Prostate gland (tissue), 2 donors: ENCODE data around the gene SFSWAP. TPM values are rescaled to one million over a fixed set of nuclear protein-coding genes. Genes with fewer than 3 reads are reported as not detected.

Experiments
- DNase-seq: peaks from one replicate; pipeline ENCODE4 v3.0.0-alpha.2; 2019; ENCODE audit warnings: low spot score
- H3K27ac ChIP-seq, 2 donors: fragments of 200-600 bp; sonication (generic); 2 replicates each; pipeline ENCODE4 v1.5.1; 2017 to 2019
- H3K27me3 ChIP-seq: fragments of 200-600 bp; sonication (generic); replicated peaks from 2 replicates; pipeline ENCODE4 v1.5.1; 2019; ENCODE audit not compliant: insufficient read depth
- H3K36me3 ChIP-seq, 2 donors: fragments of 200-600 bp; sonication (generic); 1 replicate in 1 of 2; 2 replicates in 1 of 2; pipeline versions ENCODE4 v1.5.1 to v1.8.1; 2017 to 2019
- H3K4me1 ChIP-seq: fragments of 200-600 bp; sonication (generic); replicated peaks from 2 replicates; pipeline ENCODE4 v1.5.1; 2019
- H3K4me3 ChIP-seq, 2 donors: fragments of 200-600 bp; sonication (generic); 2 replicates each; pipeline ENCODE4 v1.5.1; 2017 to 2019
- H3K9me3 ChIP-seq: fragments of 200-600 bp; sonication (generic); 2 replicates; pipeline ENCODE4 v1.5.1; 2017
- POLR2A ChIP-seq: fragments of 450-650 bp; IDR thresholded peaks from one replicate; pipeline ENCODE4 v1.6.1; 2016; ENCODE audit warnings: antibody characterized with exemption, mild to moderate bottlenecking
- POLR2AphosphoS5 ChIP-seq: sonication (generic); formaldehyde crosslinking; IDR thresholded peaks from one replicate; pipeline ENCODE4 v1.6.1; 2017; ENCODE audit warnings: antibody characterized with exemption
- WGBS: methylation state at CpG from one replicate; pipeline ENCODE4 v1.1.5; 2018; 5-methylcytosine and 5-hydroxymethylcytosine counted together
- intact Hi-C: fragments of 100-400 bp; cut with DNase I; formaldehyde crosslinking; loops from one replicate; pipeline ENCODE4 v1.14.2; 2022
- total RNA-seq, 2 donors: library from RNA; depleted of rRNA; stranded (reverse); fragments of >200 nt; gene quantifications; one replicate each; pipeline ENCODE4 v1.1.0, GENCODE V29; 2016
- TF ChIP-seq, protein P1 (sequence below), 4 experiments: fragments of 200-600 bp in 2 of 4; fragments of 450-650 bp in 2 of 4; sonication (generic) in 2 of 4; IDR thresholded peaks; 1 replicate in 3 of 4; 2 replicates in 1 of 4; pipeline ENCODE4 v1.5.1; 2016 to 2019; ENCODE audit warnings: antibody characterized with exemption in 4 of 4, mild to moderate bottlenecking in 2 of 4, moderate library complexity in 2 of 4

Gene SFSWAP
- total RNA-seq, 2 donors from 2014 or later: 24.5 to 53.9 TPM

DNA sequence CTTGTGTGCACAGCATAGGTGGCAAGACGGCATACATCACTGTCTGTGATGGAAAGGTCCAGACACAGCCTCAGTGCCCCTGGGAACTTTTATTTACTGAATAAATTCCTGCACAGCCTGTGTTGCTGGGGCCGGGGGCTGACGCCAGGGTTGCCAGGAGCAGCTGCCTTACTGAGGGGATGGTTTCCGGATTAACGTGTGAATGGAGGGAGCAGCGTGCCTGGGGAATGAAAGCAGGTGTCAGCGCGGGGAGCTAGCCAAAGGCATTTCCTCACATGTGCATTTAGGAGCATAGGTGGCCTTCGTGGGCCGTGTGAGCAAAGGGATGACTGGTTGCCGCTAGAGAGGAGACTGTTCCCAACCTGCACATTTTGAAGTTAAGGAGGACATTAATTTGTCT lies 41.6 kb downstream of the SFSWAP start:
- Histone ChIP-seq H3K4me3 (no peak overlapping the region), H3K27me3 (no peaks in the 10 kb centered on the region), H3K36me3 (peaks cover 19 to 20% of the 10 kb centered on the region in 2 donors), H3K4me1 (no peaks in the 10 kb centered on the region), H3K9me3 (no peaks in the 10 kb centered on the region), H3K27ac (no peak overlapping the region)
- WGBS: 80% methylated on average over 11 of the region's 11 CpGs
- TF ChIP-seq POLR2AphosphoS5 (no peak), POLR2A (no peak)
- TF ChIP-seq, protein P1, sequence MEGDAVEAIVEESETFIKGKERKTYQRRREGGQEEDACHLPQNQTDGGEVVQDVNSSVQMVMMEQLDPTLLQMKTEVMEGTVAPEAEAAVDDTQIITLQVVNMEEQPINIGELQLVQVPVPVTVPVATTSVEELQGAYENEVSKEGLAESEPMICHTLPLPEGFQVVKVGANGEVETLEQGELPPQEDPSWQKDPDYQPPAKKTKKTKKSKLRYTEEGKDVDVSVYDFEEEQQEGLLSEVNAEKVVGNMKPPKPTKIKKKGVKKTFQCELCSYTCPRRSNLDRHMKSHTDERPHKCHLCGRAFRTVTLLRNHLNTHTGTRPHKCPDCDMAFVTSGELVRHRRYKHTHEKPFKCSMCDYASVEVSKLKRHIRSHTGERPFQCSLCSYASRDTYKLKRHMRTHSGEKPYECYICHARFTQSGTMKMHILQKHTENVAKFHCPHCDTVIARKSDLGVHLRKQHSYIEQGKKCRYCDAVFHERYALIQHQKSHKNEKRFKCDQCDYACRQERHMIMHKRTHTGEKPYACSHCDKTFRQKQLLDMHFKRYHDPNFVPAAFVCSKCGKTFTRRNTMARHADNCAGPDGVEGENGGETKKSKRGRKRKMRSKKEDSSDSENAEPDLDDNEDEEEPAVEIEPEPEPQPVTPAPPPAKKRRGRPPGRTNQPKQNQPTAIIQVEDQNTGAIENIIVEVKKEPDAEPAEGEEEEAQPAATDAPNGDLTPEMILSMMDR (IDR thresholded peaks at IDR 0.05): no peak
- DNase-seq: no peak
- intact Hi-C loops: no loop called here

DNA sequence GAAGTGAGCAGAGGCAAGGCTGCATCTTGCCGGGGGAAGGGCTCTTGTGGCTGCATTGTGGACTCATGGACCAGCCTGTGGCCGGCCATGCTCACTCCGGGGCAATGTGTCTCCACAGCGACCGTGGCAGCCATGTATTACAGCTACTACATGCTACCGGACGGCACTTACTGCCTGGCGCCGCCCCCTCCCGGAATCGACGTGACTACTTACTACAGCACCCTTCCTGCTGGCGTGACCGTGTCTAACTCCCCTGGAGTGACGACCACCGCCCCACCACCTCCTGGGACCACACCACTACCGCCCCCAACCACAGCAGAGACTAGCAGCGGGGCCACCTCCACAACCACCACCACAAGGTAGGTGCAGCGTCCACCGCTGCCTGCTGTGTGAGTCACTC lies 42.1 kb downstream of the SFSWAP start:
- TF ChIP-seq POLR2A (no peak), POLR2AphosphoS5 (no peak)
- TF ChIP-seq, protein P1 (IDR thresholded peaks at IDR 0.05): no peak
- WGBS: 90% methylated on average over 19 of the region's 20 CpGs
- Histone ChIP-seq H3K4me1 (no peaks in the 10 kb centered on the region), H3K27me3 (no peaks in the 10 kb centered on the region), H3K9me3 (no peaks in the 10 kb centered on the region), H3K27ac (no peak overlapping the region), H3K4me3 (no peak overlapping the region), H3K36me3 (peaks cover 22 to 25% of the 10 kb centered on the region in 2 donors)
- no peak for DNase-seq
- intact Hi-C loops: no loop called here

DNA sequence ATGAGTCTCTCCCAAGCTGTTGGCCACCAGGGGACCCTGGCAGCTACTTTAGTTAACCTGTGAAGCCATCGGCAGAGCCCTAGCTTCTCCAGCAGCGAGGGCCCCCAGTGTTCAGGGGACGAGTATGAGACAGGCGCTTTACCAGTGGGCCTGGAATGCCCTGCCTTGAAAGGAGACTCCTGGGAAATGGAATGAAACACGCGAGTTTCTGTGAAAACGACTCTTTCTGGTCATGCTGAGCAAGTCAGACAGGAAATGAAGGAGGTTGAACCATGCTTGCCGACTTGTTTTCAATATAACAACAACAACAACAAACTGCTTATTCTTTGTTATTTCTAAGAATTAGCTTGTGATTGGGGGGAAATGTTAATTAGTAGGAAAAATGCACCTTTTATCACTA lies 42.9 kb downstream of the SFSWAP start:
- peaks cover 22 to 26% of the 10 kb centered on the region in 2 donors for H3K36me3 ChIP-seq
- no peak for TF ChIP-seq POLR2AphosphoS5
- TF ChIP-seq, protein P1 (IDR thresholded peaks at IDR 0.05): no peak
- TF ChIP-seq POLR2A: no peak
- no peak overlapping the region for H3K4me3 ChIP-seq
- intact Hi-C loops: no loop called here
- no peaks in the 10 kb centered on the region for H3K9me3 ChIP-seq
- no peak overlapping the region for H3K27ac ChIP-seq
- no peak for DNase-seq
- no peaks in the 10 kb centered on the region for H3K27me3 ChIP-seq
- no peaks in the 10 kb centered on the region for H3K4me1 ChIP-seq
- WGBS: 94% methylated on average over 8 of the region's 8 CpGs

DNA sequence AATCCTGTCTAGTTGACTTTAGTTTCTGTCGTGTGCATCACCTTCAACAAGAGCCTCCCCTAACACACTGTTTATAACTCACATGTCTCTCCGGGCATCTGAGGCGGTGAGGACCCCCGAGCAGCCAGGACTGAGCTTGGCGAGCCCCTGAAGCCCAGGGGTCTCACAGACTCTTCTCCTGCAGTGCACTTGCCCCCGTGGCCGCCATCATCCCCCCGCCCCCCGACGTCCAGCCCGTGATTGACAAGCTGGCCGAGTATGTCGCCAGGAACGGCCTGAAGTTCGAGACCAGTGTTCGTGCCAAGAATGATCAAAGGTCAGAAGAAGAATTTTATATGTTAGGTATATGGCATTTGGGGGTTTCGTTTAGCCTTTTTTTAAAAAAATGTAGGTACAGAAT lies 43.3 kb downstream of the SFSWAP start:
- Histone ChIP-seq H3K9me3 (no peaks in the 10 kb centered on the region), H3K27me3 (no peaks in the 10 kb centered on the region), H3K4me3 (no peak overlapping the region), H3K4me1 (no peaks in the 10 kb centered on the region), H3K27ac (no peak overlapping the region), H3K36me3 (peaks cover 22 to 26% of the 10 kb centered on the region in 2 donors)
- WGBS: 96% methylated on average over 17 of the region's 17 CpGs
- TF ChIP-seq POLR2AphosphoS5: no peak
- no peak for DNase-seq
- intact Hi-C loops: no loop called here

DNA sequence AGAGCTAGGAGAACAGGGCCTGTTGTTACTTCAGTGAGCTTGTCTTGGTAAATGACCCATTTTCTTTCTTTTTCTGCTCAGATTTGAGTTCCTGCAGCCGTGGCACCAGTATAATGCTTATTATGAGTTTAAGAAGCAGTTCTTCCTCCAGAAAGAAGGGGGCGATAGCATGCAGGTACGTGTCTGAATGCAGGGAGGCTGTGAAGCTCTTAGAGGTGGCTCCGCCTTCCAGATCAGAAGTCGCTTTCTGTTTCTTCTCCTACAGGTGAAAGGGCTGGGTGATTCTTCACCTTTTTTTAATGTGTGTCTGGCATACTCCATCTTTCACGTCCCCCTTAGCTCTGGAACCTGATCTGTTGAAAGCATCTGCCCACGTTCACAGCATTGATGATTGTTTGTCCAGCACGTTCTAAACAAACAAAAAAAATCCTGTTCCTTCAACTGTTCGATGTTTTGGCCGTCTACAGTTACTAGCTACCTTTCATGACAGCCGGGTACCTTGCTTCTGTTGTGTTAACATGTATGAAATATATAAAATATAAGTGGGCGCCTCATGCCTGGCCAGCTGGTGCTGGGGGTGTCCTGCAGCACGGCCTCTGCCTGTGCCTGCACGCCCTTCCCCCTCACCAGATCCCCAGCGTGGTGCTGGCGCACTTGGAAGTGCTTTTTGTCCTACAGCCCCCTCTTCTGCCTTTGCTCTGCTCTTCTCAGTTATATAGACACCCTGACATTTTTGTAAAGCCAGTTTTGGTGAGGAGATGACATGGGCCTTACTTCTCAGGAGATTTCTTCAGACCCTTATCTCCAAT lies 44.6 kb downstream of the SFSWAP start:
- Histone ChIP-seq H3K27me3 (no peaks in the 10 kb centered on the region), H3K4me1 (no peaks in the 10 kb centered on the region), H3K27ac (no peak overlapping the region), H3K9me3 (no peaks in the 10 kb centered on the region), H3K36me3 (peaks cover 22 to 26% of the 10 kb centered on the region in 2 donors), H3K4me3 (no peak overlapping the region)
- 82% methylated on average over 16 of the region's 16 CpGs for WGBS
- no peak for DNase-seq
- TF ChIP-seq POLR2AphosphoS5: no peak
- TF ChIP-seq, protein P1 (IDR thresholded peaks at IDR 0.05): no peak
- intact Hi-C loops: no loop called here
